D341Med (cell line): ENCODE measurements around the gene SLC35F6.

Source experiments
- DNase-seq: peaks from one replicate; pipeline ENCODE4 v3.0.0; 2012; ENCODE audit warnings: low spot score

Gene SLC35F6

GRCh38 chr2:26764078-26764887 lies at the start of gene SLC35F6:
Gene SLC35F6 (plus strand): TSS chr2:26764284. CDS start chr2:26764350, 66 bp downstream.
- peak; percentile 95 for DNase-seq

- DNase-seq: no peak
Measured at GRCh38 chr2:26715528-26716270, 48.4 kb upstream of the SLC35F6 start.

GRCh38 chr2:26716340-26716739 lies 47.7 kb upstream of the SLC35F6 start:
- no peak for DNase-seq

- DNase-seq: no peak
Measured at GRCh38 chr2:26716769-26717168, 47.3 kb upstream of the SLC35F6 start.

- DNase-seq: no peak
Measured at GRCh38 chr2:26717362-26717761, 46.7 kb upstream of the SLC35F6 start.

GRCh38 chr2:26718949-26719686 lies 45.0 kb upstream of the SLC35F6 start:
- no peak for DNase-seq

- DNase-seq: no peak
Measured at GRCh38 chr2:26720322-26721114, 43.6 kb upstream of the SLC35F6 start.

- no peak for DNase-seq
Measured at GRCh38 chr2:26721115-26722032, 42.7 kb upstream of the SLC35F6 start.

- DNase-seq: no peak
Measured at GRCh38 chr2:26722328-26722727, 41.8 kb upstream of the SLC35F6 start.

- DNase-seq: no peak
Measured at GRCh38 chr2:26722911-26723310, 41.2 kb upstream of the SLC35F6 start.

GRCh38 chr2:26723475-26723874 lies 40.6 kb upstream of the SLC35F6 start:
- DNase-seq: no peak

- no peak for DNase-seq
Measured at GRCh38 chr2:26723991-26724750, 39.9 kb upstream of the SLC35F6 start.

- no peak for DNase-seq
Measured at GRCh38 chr2:26724784-26725520, 39.1 kb upstream of the SLC35F6 start.

GRCh38 chr2:26725521-26725820 lies 38.6 kb upstream of the SLC35F6 start:
- DNase-seq: no peak

- no peak for DNase-seq
Measured at GRCh38 chr2:26726228-26726627, 37.9 kb upstream of the SLC35F6 start.

GRCh38 chr2:26727641-26728561 lies 36.2 kb upstream of the SLC35F6 start:
- no peak for DNase-seq

GRCh38 chr2:26729311-26729710 lies 34.8 kb upstream of the SLC35F6 start:
- no peak for DNase-seq
